Stomach (tissue), 9 donors: ENCODE measurements around the gene LILRB3. TPM values are rescaled to one million over a fixed set of nuclear protein-coding genes. Genes with fewer than 3 reads are reported as not detected.
"Not testable (repeated sequence)": the region's sequence is repeated elsewhere in the genome, so short reads cannot be mapped to it uniquely, and the experiment has no call there.

ENCODE experiments used
- DNase-seq, 2 donors: peaks; one replicate each; pipeline versions ENCODE4 v3.0.0 to v3.0.0-alpha.2; 2013 to 2019
- H3K27ac ChIP-seq, 5 donors: fragments of 200-600 bp in 4 of 5; sonication (generic) in 4 of 5; one replicate each; pipeline ENCODE4 v1.5.1; 2013 to 2019; ENCODE audit warnings: mild to moderate bottlenecking in 1 of 5, moderate library complexity in 1 of 5
- H3K27me3 ChIP-seq, 3 donors: fragments of 200-600 bp; sonication (generic); one replicate each; pipeline ENCODE4 v1.5.1; 2017 to 2019; ENCODE audit warnings: mixed run types in 1 of 3
- H3K36me3 ChIP-seq, 4 donors: fragments of 200-600 bp; sonication (generic); 1 replicate in 3 of 4; 2 replicates in 1 of 4; pipeline ENCODE4 v1.5.1; 2016 to 2019
- H3K4me1 ChIP-seq, 4 donors: fragments of 200-600 bp; sonication (generic); one replicate each; pipeline ENCODE4 v1.5.1; 2016 to 2019
- H3K4me3 ChIP-seq, 4 donors: fragments of 200-600 bp; sonication (generic) in 3 of 4; one replicate each; pipeline ENCODE4 v1.5.1; 2016 to 2019; ENCODE audit warnings: mild to moderate bottlenecking in 1 of 4
- H3K9me3 ChIP-seq, 4 donors: fragments of 200-600 bp; sonication (generic); one replicate each; pipeline ENCODE4 v1.5.1; 2016 to 2019
- CTCF ChIP-seq, 7 experiments: fragments of 450-650 bp in 4 of 7; fragments of 200-600 bp in 3 of 7; sonication (generic) in 3 of 7; IDR thresholded peaks; one replicate each; pipeline ENCODE4 v1.5.1; 2016 to 2019; ENCODE audit warnings: antibody characterized with exemption in 7 of 7, control low read depth in 2 of 7, mild to moderate bottlenecking in 1 of 7
- EP300 ChIP-seq: sonication (generic); formaldehyde crosslinking; IDR thresholded peaks from one replicate; pipeline ENCODE4 v1.6.1; 2017; ENCODE audit warnings: antibody characterized with exemption
- POLR2A ChIP-seq, 4 donors: fragments of 450-650 bp; IDR thresholded peaks; one replicate each; pipeline ENCODE4 v1.6.1; 2016; ENCODE audit warnings: antibody characterized with exemption in 4 of 4, control low read depth in 2 of 4, mild to moderate bottlenecking in 1 of 4, moderate library complexity in 1 of 4
- POLR2AphosphoS5 ChIP-seq, 3 donors: sonication (generic); formaldehyde crosslinking; IDR thresholded peaks; one replicate each; pipeline ENCODE4 v1.6.1; 2016; ENCODE audit warnings: antibody characterized with exemption in 3 of 3
- WGBS, 5 donors: extraction: QIAGEN DNeasy Blood & Tissue Kit in 3 of 5; methylation state at CpG; one replicate each; pipeline versions ENCODE4 v1.1.5 to v1.1.7; 2013 to 2018; 5-methylcytosine and 5-hydroxymethylcytosine counted together
- intact Hi-C: fragments of 100-400 bp; cut with DNase I; formaldehyde crosslinking; loops from one replicate; pipeline ENCODE4 v1.15.1; 2023; ENCODE audit warnings: low total_unique reads
- polyA plus RNA-seq, 3 donors: library from polyadenylated mRNA; stranded (reverse); fragments of 200-250 nt; gene quantifications; one replicate each; pipeline ENCODE4 v1.2.3, GENCODE V29; 2013
- total RNA-seq, 5 donors: library from RNA; depleted of rRNA; stranded (reverse); fragments of >200 nt; gene quantifications; one replicate each; pipeline versions ENCODE4 v1.1.0 to v1.2.3, GENCODE V29; 2014 to 2016
- donor health status: healthy with polysubstance abuse.
- donor health status: Bipolar disorder and iron deficiency.
- donor health status: healthy.

Gene LILRB3
- total and polyA plus RNA-seq, 8 donors = 0.89 to 74.7 (median 2.5) TPM; not detected in 1

GRCh38 chr19:54173359-54173699 lies 49.5 kb downstream of the LILRB3 start:
- WGBS, 5 donors = 29 to 45% (median 39%) methylated on average over 14 to 15 of the region's 15 CpGs
- peak overlapping the region; percentile 80 to 88 (median 82) for H3K27ac ChIP-seq
- DNase-seq = no peak
- H3K9me3 ChIP-seq = no peaks in the 10 kb centered on the region
- TF ChIP-seq EP300 = no peak
- TF ChIP-seq POLR2AphosphoS5 (IDR thresholded peaks at IDR 0.05) = no peak
- no peak for TF ChIP-seq CTCF (IDR thresholded peaks at IDR 0.05)
- no peak for TF ChIP-seq POLR2A (IDR thresholded peaks at IDR 0.05)
- peaks cover 0 to 13% (median 4%) of the 10 kb centered on the region in 3 donors for H3K27me3 ChIP-seq
- intact Hi-C loops = loop anchor here (5.0 kb wide), 1 partner anchor 59 kb away; no protein-coding TSS in a partner anchor
- H3K4me1 ChIP-seq = peaks cover 9 to 22% (median 16%) of the 10 kb centered on the region in 4 donors
- H3K4me3 ChIP-seq = peak overlapping the region; percentile 42 to 59 (median 48)
- H3K36me3 ChIP-seq = peaks cover 6 to 22% (median 16%) of the 10 kb centered on the region in 4 donors

- Histone ChIP-seq H3K36me3 (peaks cover 6 to 17% (median 10%) of the 10 kb centered on the region in 4 donors), H3K27ac (peak within 1 kb of the TSS; percentile 80 to 88 (median 82)), H3K4me3 (peak within 1 kb of the TSS; percentile 42 to 59 (median 48)), H3K4me1 (peaks cover 9 to 26% (median 20%) of the 10 kb centered on the region in 4 donors), H3K27me3 (peaks cover 0 to 17% (median 4%) of the 10 kb centered on the region in 3 donors), H3K9me3 (no peaks in the 10 kb centered on the region)
- intact Hi-C loops = loop anchor here (5.0 kb wide), 1 partner anchor 60 kb away; no protein-coding TSS in a partner anchor
- 5 to 14% (median 8%) methylated on average over 10 to 13 of the region's 13 CpGs for WGBS, 5 donors
- peak; percentile 88 to 94 for DNase-seq
- peak in 4 of 7 experiments; percentile 42 to 75 (median 59) for TF ChIP-seq CTCF (IDR thresholded peaks at IDR 0.05)
- no peak for TF ChIP-seq EP300
- TF ChIP-seq POLR2AphosphoS5 (IDR thresholded peaks at IDR 0.05) = peak in 2 of 3 donors; percentile 59 to 79
- no peak for TF ChIP-seq POLR2A (IDR thresholded peaks at IDR 0.05)
These were observed 50.1 kb downstream of the LILRB3 start, which contains the start of gene TMC4 for GRCh38 chr19:54172471-54173358. Gene TMC4 (minus strand): TSS chr19:54173160. CDS start chr19:54173117, 43 bp downstream.

GRCh38 chr19:54171736-54172431 lies 50.9 kb downstream of the LILRB3 start:
- Histone ChIP-seq H3K4me3 (peak overlapping the region; percentile 42 to 59 (median 48)), H3K27ac (peak overlapping the region in 3 of 5 donors; percentile 80 to 88 (median 88)), H3K4me1 (peaks cover 9 to 26% (median 20%) of the 10 kb centered on the region in 4 donors), H3K27me3 (peaks cover 0 to 20% (median 4%) of the 10 kb centered on the region in 3 donors), H3K36me3 (peaks cover 6 to 14% (median 10%) of the 10 kb centered on the region in 4 donors)
- not testable (repeated sequence) for DNase-seq, H3K9me3 ChIP-seq
- WGBS, 5 donors = 61 to 76% (median 67%) methylated on average over 13 to 17 of the region's 23 CpGs
- intact Hi-C loops = loop anchor here (5.0 kb wide), 1 partner anchor 60 kb away; no protein-coding TSS in a partner anchor

- H3K27ac ChIP-seq = no peak overlapping the region
- TF ChIP-seq POLR2A (IDR thresholded peaks at IDR 0.05) = no peak
- no peak for TF ChIP-seq EP300
- no peak for TF ChIP-seq CTCF (IDR thresholded peaks at IDR 0.05)
- no peak for TF ChIP-seq POLR2AphosphoS5 (IDR thresholded peaks at IDR 0.05)
- no peak overlapping the region for H3K4me3 ChIP-seq
- 88 to 93% (median 90%) methylated on average over 18 to 21 of the region's 21 CpGs for WGBS, 5 donors
- no peaks in the 10 kb centered on the region for H3K36me3 ChIP-seq
- H3K4me1 ChIP-seq = peaks cover 17 to 37% (median 28%) of the 10 kb centered on the region in 4 donors
- H3K9me3 ChIP-seq = no peaks in the 10 kb centered on the region
- intact Hi-C loops = no loop called here
- peaks cover 0 to 44% (median 4%) of the 10 kb centered on the region in 3 donors for H3K27me3 ChIP-seq
- no peak for DNase-seq
These were observed 53.6 kb downstream of the LILRB3 start for GRCh38 chr19:54169149-54169740.
